Astrocyte (in vitro differentiated cells and primary cell): ENCODE results near the gene ATP2B3. TPM values are rescaled to one million over a fixed set of nuclear protein-coding genes. Genes with fewer than 3 reads are reported as not detected.

Experiments
- DNase-seq: peaks from one replicate; pipeline ENCODE4 v3.0.0-alpha.2; 2010; ENCODE audit warnings: low read depth
- FAIRE-seq: peaks from 2 replicates; lab custom pipeline; 2011; peaks lifted over from hg19 to GRCh38; lab: Jason Lieb, UNC
- H2AFZ ChIP-seq: 2 replicates; pipeline ENCODE4 v1.6.0; 2012; ENCODE audit warnings: low read depth, low read length, inconsistent platforms
- H3K27ac ChIP-seq: 2 replicates; pipeline ENCODE4 v1.5.1; 2011; ENCODE audit warnings: low read depth, low read length, inconsistent platforms
- H3K27me3 ChIP-seq: 2 replicates; pipeline ENCODE4 v1.6.0; 2011; ENCODE audit warnings: low read length, inconsistent platforms; ENCODE audit not compliant: insufficient read depth
- H3K36me3 ChIP-seq: 2 replicates; pipeline ENCODE4 v1.5.1; 2011; ENCODE audit warnings: low read length, inconsistent platforms; ENCODE audit not compliant: insufficient read depth
- H3K4me1 ChIP-seq: 2 replicates; pipeline ENCODE4 v1.5.1; 2011; ENCODE audit warnings: low read length, inconsistent platforms; ENCODE audit not compliant: insufficient read depth
- H3K4me2 ChIP-seq: 2 replicates; pipeline ENCODE4 v1.6.0; 2012; ENCODE audit warnings: low read length, inconsistent platforms
- H3K4me3 ChIP-seq: 2 replicates; pipeline ENCODE4 v1.5.1; 2011; ENCODE audit warnings: low read depth, mild to moderate bottlenecking, low read length, inconsistent platforms; ENCODE audit not compliant: insufficient read depth
- H3K79me2 ChIP-seq: 2 replicates; pipeline ENCODE4 v1.6.0; 2012; ENCODE audit warnings: mild to moderate bottlenecking, low read length, inconsistent platforms; ENCODE audit not compliant: insufficient read depth
- H3K9ac ChIP-seq: 2 replicates; pipeline ENCODE4 v1.6.0; 2012; ENCODE audit warnings: mild to moderate bottlenecking, low read length, inconsistent platforms
- H3K9me3 ChIP-seq: 2 replicates; pipeline ENCODE4 v1.5.1; 2012; ENCODE audit warnings: low read depth, mild to moderate bottlenecking, low read length, inconsistent platforms; ENCODE audit not compliant: insufficient read depth
- H4K20me1 ChIP-seq: 2 replicates; pipeline ENCODE4 v1.6.0; 2012; ENCODE audit warnings: low read length, inconsistent platforms; ENCODE audit not compliant: insufficient read depth
- H3K27ac Mint-ChIP-seq: one replicate; pipeline ENCODE4 v1.8.0; 2021; ENCODE audit warnings: mild to moderate bottlenecking, mixed read lengths; ENCODE audit not compliant: unreplicated experiment
- H3K27me3 Mint-ChIP-seq: one replicate; pipeline ENCODE4 v1.8.0; 2021; ENCODE audit warnings: low read depth, mixed read lengths; ENCODE audit not compliant: unreplicated experiment
- H3K36me3 Mint-ChIP-seq: one replicate; pipeline ENCODE4 v1.8.0; 2021; ENCODE audit warnings: low read depth, mixed read lengths; ENCODE audit not compliant: unreplicated experiment
- H3K4me1 Mint-ChIP-seq: one replicate; pipeline ENCODE4 v1.8.0; 2021; ENCODE audit warnings: low read depth, mixed read lengths; ENCODE audit not compliant: unreplicated experiment
- H3K4me3 Mint-ChIP-seq: one replicate; pipeline ENCODE4 v1.8.0; 2021; ENCODE audit warnings: mild to moderate bottlenecking, moderate library complexity, mixed read lengths; ENCODE audit not compliant: unreplicated experiment
- H3K9me3 Mint-ChIP-seq: one replicate; pipeline ENCODE4 v1.8.0; 2021; ENCODE audit warnings: mild to moderate bottlenecking, mixed read lengths; ENCODE audit not compliant: unreplicated experiment
- CTCF ChIP-seq: IDR thresholded peaks from 2 replicates; pipeline ENCODE4 v1.5.1; 2011; ENCODE audit warnings: low read depth, mild to moderate bottlenecking, inconsistent platforms, low read length, moderate library complexity; ENCODE audit not compliant: insufficient read depth
- EZH2 ChIP-seq: IDR thresholded peaks from 2 replicates; pipeline ENCODE4 v1.6.1; 2012; ENCODE audit warnings: mild to moderate bottlenecking, low read length, inconsistent platforms; ENCODE audit not compliant: insufficient read depth
- total RNA-seq: library from RNA; stranded (reverse); gene quantifications from 2 replicates; pipeline ENCODE4 v1.2.1, GENCODE V29; 2021

The ATP2B3 gene
- total RNA-seq, 1 donor from 2014 or later: 0.52 TPM

- Mint-ChIP-seq H3K9me3 (no peaks in the 10 kb centered on the region), H3K36me3 (peaks cover 2% of the 10 kb centered on the region), H3K27ac (no peak overlapping the region), H3K4me1 (no peaks in the 10 kb centered on the region), H3K4me3 (no peak overlapping the region), H3K27me3 (peaks cover 1% of the 10 kb centered on the region)
- no peak overlapping the region for H3K4me2 ChIP-seq
- H3K27me3 ChIP-seq: no peaks in the 10 kb centered on the region
- H4K20me1 ChIP-seq: peaks cover 21% of the 10 kb centered on the region
- no peaks in the 10 kb centered on the region for H3K36me3 ChIP-seq
- no peaks in the 10 kb centered on the region for H3K79me2 ChIP-seq
- peaks cover 3% of the 10 kb centered on the region for H3K4me1 ChIP-seq
- no peak overlapping the region for H3K27ac ChIP-seq
- TF ChIP-seq CTCF: no peak
- no peak for TF ChIP-seq EZH2
- FAIRE-seq (no peak), DNase-seq (no peak)
- H2AFZ ChIP-seq: no peak overlapping the region
- H3K9me3 ChIP-seq: no peaks in the 10 kb centered on the region
- H3K4me3 ChIP-seq: no peak overlapping the region
- no peak overlapping the region for H3K9ac ChIP-seq
Measured at GRCh38 chrX:153509592-153509991, 7.8 kb upstream of the ATP2B3 start.

- H3K9me3 ChIP-seq: no peaks in the 10 kb centered on the region
- H3K9ac ChIP-seq: no peak overlapping the region
- H2AFZ ChIP-seq: no peak overlapping the region
- H4K20me1 ChIP-seq: peaks cover 21% of the 10 kb centered on the region
- FAIRE-seq (no peak), DNase-seq (no peak)
- H3K27ac Mint-ChIP-seq: no peak overlapping the region
- H3K27me3 Mint-ChIP-seq: peaks cover 1% of the 10 kb centered on the region
- no peak overlapping the region for H3K27ac ChIP-seq
- no peaks in the 10 kb centered on the region for H3K27me3 ChIP-seq
- peaks cover 2% of the 10 kb centered on the region for H3K36me3 Mint-ChIP-seq
- no peaks in the 10 kb centered on the region for H3K36me3 ChIP-seq
- no peak for TF ChIP-seq EZH2
- H3K79me2 ChIP-seq: no peaks in the 10 kb centered on the region
- H3K9me3 Mint-ChIP-seq: no peaks in the 10 kb centered on the region
- H3K4me1 ChIP-seq: peaks cover 3% of the 10 kb centered on the region
- H3K4me3 ChIP-seq: no peak overlapping the region
- H3K4me2 ChIP-seq: no peak overlapping the region
- H3K4me1 Mint-ChIP-seq: no peaks in the 10 kb centered on the region
- no peak overlapping the region for H3K4me3 Mint-ChIP-seq
Measured at GRCh38 chrX:153510383-153510782, 7.1 kb upstream of the ATP2B3 start.

GRCh38 chrX:153511784-153512500, 5.5 kb upstream of the ATP2B3 start:
- Histone ChIP-seq H3K27ac (no peak overlapping the region), H3K27me3 (peaks cover 6% of the 10 kb centered on the region), H3K36me3 (no peaks in the 10 kb centered on the region), H3K9me3 (no peaks in the 10 kb centered on the region), H3K4me1 (peaks cover 3% of the 10 kb centered on the region), H3K79me2 (no peaks in the 10 kb centered on the region), H3K9ac (no peak overlapping the region), H3K4me2 (no peak overlapping the region), H2AFZ (no peak overlapping the region), H4K20me1 (peaks cover 26% of the 10 kb centered on the region), H3K4me3 (no peak overlapping the region)
- peaks cover 2% of the 10 kb centered on the region for H3K36me3 Mint-ChIP-seq
- no peak overlapping the region for H3K4me3 Mint-ChIP-seq
- no peak overlapping the region for H3K27ac Mint-ChIP-seq
- peaks cover 7% of the 10 kb centered on the region for H3K27me3 Mint-ChIP-seq
- DNase-seq (no peak), FAIRE-seq (no peak)
- no peaks in the 10 kb centered on the region for H3K9me3 Mint-ChIP-seq
- TF ChIP-seq CTCF: no peak
- no peak for TF ChIP-seq EZH2
- peaks cover 3% of the 10 kb centered on the region for H3K4me1 Mint-ChIP-seq
